HG02588 (cell line): Measurements from ENCODE around the gene IRF2BPL.

ENCODE experiments used
- ATAC-seq: cut with Tn5 transposase; IDR thresholded peaks from one replicate; pipeline ENCODE4 v1.9.1; 2021; ENCODE audit warnings: mild to moderate bottlenecking, moderate library complexity; ENCODE audit not compliant: unreplicated experiment

Gene IRF2BPL

GRCh38 chr14:76995279-76996035 lies 33.1 kb downstream of the IRF2BPL start:
- ATAC-seq, result no peak

GRCh38 chr14:76993752-76994151 lies 34.8 kb downstream of the IRF2BPL start:
- ATAC-seq, result no peak

- no peak for ATAC-seq
These were observed 38.4 kb downstream of the IRF2BPL start for GRCh38 chr14:76990084-76990483.

- no peak for ATAC-seq
These were observed 40.5 kb downstream of the IRF2BPL start for GRCh38 chr14:76987956-76988520.

- no peak for ATAC-seq
These were observed 42.3 kb downstream of the IRF2BPL start for GRCh38 chr14:76986231-76986565.

GRCh38 chr14:76985540-76986230 lies 42.8 kb downstream of the IRF2BPL start:
- ATAC-seq, result no peak

- no peak for ATAC-seq
These were observed 43.6 kb downstream of the IRF2BPL start for GRCh38 chr14:76984787-76985375.

GRCh38 chr14:76984297-76984696 lies 44.2 kb downstream of the IRF2BPL start:
- ATAC-seq, result no peak

- no peak for ATAC-seq
These were observed 46.8 kb downstream of the IRF2BPL start for GRCh38 chr14:76981670-76982069.

DNA sequence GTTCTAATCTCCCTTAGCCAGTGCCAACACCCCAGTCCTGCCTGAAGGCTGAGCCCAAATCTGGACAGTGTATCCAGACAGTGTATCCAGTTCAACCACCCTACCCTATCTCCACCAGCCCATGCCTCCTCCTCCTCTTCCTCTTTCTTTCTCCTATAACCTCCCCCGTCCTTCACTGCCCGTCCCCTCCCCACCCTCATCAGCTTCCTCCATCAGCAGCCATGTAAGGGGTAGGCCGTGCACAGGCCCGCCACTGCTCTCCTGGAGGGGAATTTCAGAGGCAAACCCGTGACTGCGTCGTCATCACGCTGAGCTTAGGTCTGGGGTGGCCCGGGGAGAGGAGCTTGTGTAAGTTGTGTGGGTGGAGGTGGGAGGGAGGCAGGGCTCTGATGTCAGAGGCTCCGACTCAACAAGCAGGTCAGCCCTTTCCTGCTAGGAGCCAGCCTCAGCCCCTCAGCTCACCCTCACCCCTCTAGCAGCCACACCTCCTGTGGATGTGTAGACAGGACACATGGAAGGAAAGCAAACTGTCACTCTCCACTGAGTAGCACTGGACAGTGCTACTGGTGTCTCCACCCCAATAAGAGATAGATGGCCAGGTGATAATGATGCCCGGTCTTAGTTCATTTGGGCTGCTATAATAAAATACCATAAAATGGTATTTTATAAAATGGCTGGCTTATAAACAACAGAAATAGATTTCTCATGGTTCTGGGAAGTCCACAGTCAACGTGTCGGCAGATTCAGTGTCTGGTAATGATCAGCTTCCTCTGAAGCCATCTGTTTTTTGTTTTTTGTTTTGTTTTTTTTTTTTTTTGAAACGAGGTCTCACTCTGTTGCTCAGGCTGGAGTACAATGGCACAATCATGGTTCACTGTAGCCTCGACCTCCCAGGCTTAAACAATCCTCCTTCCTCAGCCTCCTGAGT lies 50.5 kb downstream of the IRF2BPL start:
- peak; percentile 93 for ATAC-seq

GRCh38 chr14:76976240-76977005 lies 52.1 kb downstream of the IRF2BPL start:
- ATAC-seq, result no peak

GRCh38 chr14:76975812-76976211 lies 52.7 kb downstream of the IRF2BPL start:
- ATAC-seq, result no peak

GRCh38 chr14:76975051-76975450 lies 53.5 kb downstream of the IRF2BPL start:
- ATAC-seq, result no peak
